A549 (cell line): ENCODE measurements around the gene RPH3AL. TPM values are rescaled to one million over a fixed set of nuclear protein-coding genes. Genes with fewer than 3 reads are reported as not detected.

Source experiments
- ATAC-seq, 2 experiments: fragments of 200-7000 bp in 1 of 2; fragments of >200 bp in 1 of 2; cut with Nextera tagmentation in 1 of 2; cut with Tn5 transposase in 1 of 2; 3 replicates each; pipeline versions ENCODE4 v1.8.0 to v1.9.1; 2018 to 2020; ENCODE audit warnings: mild to moderate bottlenecking in 1 of 2, moderate library complexity in 1 of 2
- CTCF ChIA-PET: fragments of 300-600 bp; sonication (Branson Sonifier 250); formaldehyde crosslinking; extraction: SDS; loops from one replicate; lab custom pipeline; 2021; ENCODE audit warnings: antibody characterized with exemption, inconsistent platforms; lab: Yijun Ruan, JAX
- POLR2A ChIA-PET: fragments of 350-600 bp; formaldehyde crosslinking; extraction: SDS; loops from one replicate; lab custom pipeline; 2021; ENCODE audit warnings: antibody characterized with exemption, inconsistent platforms; lab: Yijun Ruan, JAX
- DNase-seq, 2 experiments: peaks; one replicate each; pipeline versions ENCODE4 v3.0.0 to v3.0.0-alpha.2; 2011 to 2016; ENCODE audit warnings: low read depth in 1 of 2, low spot score in 1 of 2
- FAIRE-seq: peaks from 2 replicates; lab custom pipeline; 2011; peaks lifted over from hg19 to GRCh38; lab: Jason Lieb, UNC
- H3K27ac ChIP-seq, 2 experiments: fragments of >200 bp; sonication (Bioruptor Twin); formaldehyde crosslinking; 3 replicates each; pipeline ENCODE4 v1.5.1; 2016 to 2017
- H3K4me1 ChIP-seq: fragments of >200 bp; sonication (Bioruptor Twin); formaldehyde crosslinking; 3 replicates; pipeline ENCODE4 v1.6.1; 2016
- H3K4me2 ChIP-seq: fragments of >200 bp; sonication (Bioruptor Twin); formaldehyde crosslinking; 3 replicates; pipeline ENCODE4 v1.6.1; 2016
- H3K4me3 ChIP-seq: fragments of >200 bp; sonication (Bioruptor Twin); formaldehyde crosslinking; 3 replicates; pipeline ENCODE4 v1.5.1; 2016
- H3K9me3 ChIP-seq: fragments of >200 bp; sonication (Bioruptor Twin); formaldehyde crosslinking; 3 replicates; pipeline ENCODE4 v1.6.1; 2016
- ATOH8 ChIP-seq: fragments of 250-450 bp; sonication (Bioruptor Pico); IDR thresholded peaks from 2 replicates; pipeline ENCODE4 v1.5.0; 2020; ENCODE audit warnings: low read depth, mild to moderate bottlenecking, moderate library complexity
- BHLHE40 ChIP-seq: IDR thresholded peaks from 2 replicates; pipeline ENCODE4 v1.6.1; 2012; ENCODE audit warnings: low read depth, low read length, inconsistent platforms
- CBX2 ChIP-seq: fragments of 200-600 bp; sonication (generic); IDR thresholded peaks from 2 replicates; pipeline ENCODE4 v1.6.1; 2016; ENCODE audit warnings: low read depth, mild to moderate bottlenecking, borderline replicate concordance
- CTCF ChIP-seq: fragments of >200 bp; sonication (Bioruptor Twin); formaldehyde crosslinking; IDR thresholded peaks from 3 replicates; pipeline ENCODE4 v1.5.1; 2016
- EHMT2 ChIP-seq: fragments of 200-600 bp; sonication (generic); IDR thresholded peaks from 2 replicates; pipeline ENCODE4 v1.6.1; 2016; ENCODE audit warnings: antibody characterized with exemption, low read depth, mild to moderate bottlenecking, moderate library complexity
- EP300 ChIP-seq, 2 experiments: fragments of >200 bp; sonication (Bioruptor Twin); formaldehyde crosslinking; IDR thresholded peaks; 2 replicates in 1 of 2; 3 replicates in 1 of 2; pipeline ENCODE4 v1.6.1; 2016 to 2017
- HOXB13 ChIP-seq: fragments of 250-450 bp; sonication (Bioruptor Pico); IDR thresholded peaks from 2 replicates; pipeline ENCODE4 v1.5.0; 2020; ENCODE audit warnings: low read depth, mild to moderate bottlenecking, moderate library complexity
- NPAS2 ChIP-seq: fragments of 250-450 bp; sonication (Bioruptor Pico); IDR thresholded peaks from 2 replicates; pipeline ENCODE4 v1.8.0; 2022; ENCODE audit warnings: mild to moderate bottlenecking, moderate library complexity, borderline replicate concordance
- POLR2A ChIP-seq: IDR thresholded peaks from 2 replicates; pipeline ENCODE4 v1.6.1; 2012; ENCODE audit warnings: mild to moderate bottlenecking, low read length
- POLR2AphosphoS2 ChIP-seq: conservative IDR thresholded peaks from 2 replicates; pipeline ENCODE4 v1.6.1; 2012; ENCODE audit warnings: low read length, improper control_type of control experiment, inconsistent platforms
- RAD21 ChIP-seq, 2 experiments: fragments of >200 bp in 1 of 2; sonication (Bioruptor Twin) in 1 of 2; formaldehyde crosslinking in 1 of 2; IDR thresholded peaks in 1 of 2; conservative IDR thresholded peaks in 1 of 2; 2 replicates in 1 of 2; 3 replicates in 1 of 2; pipeline ENCODE4 v1.6.1; 2012 to 2018; ENCODE audit warnings: inconsistent platforms in 1 of 2
- REST ChIP-seq: fragments of 200-600 bp; sonication (generic); IDR thresholded peaks from 2 replicates; pipeline ENCODE4 v1.6.1; 2016; ENCODE audit warnings: antibody characterized with exemption, mild to moderate bottlenecking, moderate library complexity
- RFX5 ChIP-seq: fragments of 450-650 bp; IDR thresholded peaks from 2 replicates; pipeline ENCODE4 v1.7.1; 2014; ENCODE audit warnings: antibody characterized with exemption, mild to moderate bottlenecking, moderate library complexity
- WGBS: methylation state at CpG from one replicate; pipeline ENCODE4 v1.1.6; 2017; ENCODE audit errors: missing lambda C conversion rate; 5-methylcytosine and 5-hydroxymethylcytosine counted together
- polyA plus RNA-seq, 4 experiments: library from polyadenylated mRNA; depleted of rRNA in 3 of 4; stranded (reverse); fragments of >200 nt; fragmentation: RNase III in 1 of 4; extraction: RNeasy Plus Mini Kit Qiagen cat#74134 plus additional on column Dnase treatment in 1 of 4; gene quantifications; 2 replicates in 3 of 4; 3 replicates in 1 of 4; pipeline ENCODE4 v1.2.3, GENCODE V29; 2011 to 2017

Gene RPH3AL
- polyA plus RNA-seq, 2 of the 4 experiments (the other 2 are of a cell fraction): 23.3 to 31.1 TPM

DNA sequence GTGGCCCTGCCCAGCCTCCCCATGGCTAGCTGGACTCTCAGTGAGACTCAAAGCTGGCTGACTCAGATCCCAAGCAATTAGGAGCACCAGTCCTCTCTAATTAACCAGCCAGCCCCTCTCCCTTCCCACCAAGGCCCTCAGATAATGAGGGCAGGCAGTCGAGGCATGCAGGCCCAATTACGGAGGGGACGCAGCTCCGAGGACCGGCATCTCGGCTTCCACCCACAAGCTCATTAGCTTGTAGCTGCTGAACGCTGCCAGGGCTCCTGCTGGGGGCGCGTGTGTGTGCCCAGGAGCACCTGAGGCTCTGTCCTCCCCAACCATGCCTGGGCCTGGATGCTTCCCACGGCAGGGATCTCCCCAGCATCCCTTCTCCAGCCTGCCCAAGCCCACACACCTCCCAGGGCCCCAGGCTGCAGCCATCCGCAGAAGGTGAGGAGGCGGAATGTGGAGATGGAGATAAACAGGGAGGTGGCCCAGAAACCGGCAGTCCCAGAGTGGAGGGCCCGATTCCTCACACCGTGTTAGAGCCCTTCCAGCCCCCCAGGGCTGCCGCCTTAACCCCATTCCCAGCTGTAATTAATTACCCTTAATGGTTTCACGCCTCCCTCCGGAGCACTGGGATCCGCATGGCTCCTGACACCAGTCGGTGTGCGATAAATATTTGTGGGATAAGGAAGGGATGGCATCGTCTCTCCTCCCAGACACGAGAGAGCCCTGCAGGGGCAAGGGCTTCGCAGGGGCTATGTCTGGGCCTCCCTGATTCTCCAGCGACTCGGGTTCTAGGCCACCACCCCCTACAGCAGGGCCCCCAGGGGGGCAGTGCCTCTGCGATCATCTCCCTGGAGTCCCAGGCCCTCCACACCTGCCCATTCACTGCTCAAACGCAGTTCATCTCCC, 42.2 kb downstream of the RPH3AL start:
- WGBS: 93% methylated on average over 28 of the region's 28 CpGs

DNA sequence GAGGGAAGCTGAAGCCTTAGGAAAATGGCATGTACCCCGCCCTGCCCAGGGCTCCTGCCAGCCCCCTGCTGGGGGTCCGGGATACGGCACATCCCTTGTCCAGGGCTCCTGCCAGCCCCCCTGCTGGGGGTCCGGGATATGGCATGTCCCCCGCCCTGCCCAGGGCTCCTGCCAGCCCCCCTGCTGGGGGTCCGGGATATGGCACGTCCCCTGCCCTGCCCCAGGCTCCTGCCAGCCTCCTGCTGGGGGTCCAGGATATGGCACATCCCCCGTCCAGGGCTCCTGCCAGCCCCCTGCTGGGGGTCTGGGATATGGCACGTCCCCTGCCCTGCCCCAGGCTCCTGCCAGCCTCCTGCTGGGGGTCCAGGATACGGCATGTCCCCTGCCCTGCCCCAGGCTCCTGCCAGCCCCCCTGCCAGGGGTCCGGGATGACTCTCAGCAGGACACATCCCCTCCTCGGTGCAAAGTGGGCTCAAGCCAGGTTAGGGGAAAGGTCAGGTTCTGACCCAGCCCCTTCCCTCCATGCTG, 43.2 kb downstream of the RPH3AL start:
- 81% methylated on average over 5 of the region's 12 CpGs for WGBS
- FAIRE-seq (no peak), DNase-seq (peak; percentile 44 to 57), ATAC-seq (peak; percentile 68 to 80)
- Histone ChIP-seq H3K9me3 (no peaks in the 10 kb centered on the region), H3K4me2 (no peak overlapping the region), H3K27ac (no peak overlapping the region), H3K4me1 (peaks cover 11% of the 10 kb centered on the region; the same call in 2 of the 3 replicates), H3K4me3 (no peak overlapping the region)
- POLR2A ChIA-PET: no interaction called here
- CTCF ChIA-PET: interaction anchor here (0.6 to 2.6 kb wide), 20 partner anchors 15 to 687 kb away, joined by 3 to 11 read pairs (median 4); partner anchors contain the start of gene RPH3AL
- peak; percentile 34 for TF ChIP-seq CTCF
- 0 out of 5 replicates have a peak, but pooled peaks of 1 of the 2 experiments have one; percentile 11 for TF ChIP-seq RAD21 (conservative IDR thresholded peaks at IDR 0.05 in 1 of 2, IDR thresholded peaks at IDR 0.05 in 1 of 2)
- TF ChIP-seq REST: no peak

More for the DNA sequence above, 42.2 kb downstream of the RPH3AL start:
- no peak overlapping the region for H3K4me3 ChIP-seq
- DNase-seq (no peak), FAIRE-seq (no peak), ATAC-seq (no peak)
- CTCF ChIA-PET: interaction anchor here (0.6 to 2.6 kb wide), 10 partner anchors 7 to 136 kb away, joined by 3 to 9 read pairs (median 3); no protein-coding TSS in a partner anchor
- peaks cover 2% of the 10 kb centered on the region; the same call in 1 of the 3 replicates for H3K9me3 ChIP-seq
- no peak overlapping the region for H3K4me2 ChIP-seq
- POLR2A ChIA-PET: no interaction called here
- peaks cover 7% of the 10 kb centered on the region; the same call in 2 of the 3 replicates for H3K4me1 ChIP-seq
- no peak overlapping the region for H3K27ac ChIP-seq
- TF ChIP-seq EP300 (IDR thresholded peaks at IDR 0.05) (no peak), ATOH8 (no peak)

GRCh38 chr17:307741-308507, 44.7 kb downstream of the RPH3AL start:
- FAIRE-seq (no peak), ATAC-seq (no peak), DNase-seq (no peak)
- WGBS: 82% methylated on average over 22 of the region's 22 CpGs
- H3K4me2 ChIP-seq: no peak overlapping the region
- H3K9me3 ChIP-seq: no peaks in the 10 kb centered on the region
- H3K4me1 ChIP-seq: peaks cover 11% of the 10 kb centered on the region; the same call in 2 of the 3 replicates
- CTCF ChIA-PET: interaction anchor here (1.1 to 2.6 kb wide), 13 partner anchors 11 to 688 kb away, joined by 3 to 11 read pairs (median 4); partner anchors contain the start of gene RPH3AL
- no peak for TF ChIP-seq RFX5
- TF ChIP-seq CBX2: no peak
- no peak for TF ChIP-seq EHMT2
- no peak for TF ChIP-seq POLR2AphosphoS2
- TF ChIP-seq NPAS2 (CRISPR knock-in tag): no peak
- no peak for TF ChIP-seq BHLHE40
- no peak for TF ChIP-seq HOXB13 (CRISPR knock-in tag)
- no peak for TF ChIP-seq POLR2A
- no peak overlapping the region for H3K4me3 ChIP-seq
- 0 out of 6 replicates have a peak overlapping the region, but pooled peaks of 1 of the 2 experiments have one; percentile 4 for H3K27ac ChIP-seq
- POLR2A ChIA-PET: no interaction called here
